Measurements from ENCODE around the gene VAT1L.

DNA sequence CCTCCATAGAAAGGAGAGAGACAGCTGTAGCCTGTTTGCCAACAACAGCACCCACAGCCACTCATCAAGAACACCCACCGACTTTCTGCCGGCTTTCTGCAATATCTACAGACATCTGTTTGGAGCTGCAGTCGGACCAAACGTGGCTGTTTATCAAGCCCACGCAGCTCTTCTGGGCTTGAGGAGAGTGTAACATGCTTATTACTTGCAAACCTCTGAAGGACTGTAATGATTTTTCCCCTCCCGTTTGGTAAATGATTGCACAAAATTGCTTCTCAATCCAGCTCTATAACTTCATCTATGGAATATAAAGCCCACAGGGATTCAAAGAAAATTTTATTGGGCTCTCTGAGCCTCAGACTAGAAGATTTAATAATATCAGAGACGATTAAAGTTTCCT, 100.5 kb downstream of the VAT1L start:
- TF ChIP-seq POLR2AphosphoS5 (IDR thresholded peaks at IDR 0.05; ENCODE audit: low read depth, low read length): no peak
- TF ChIP-seq POLR2A (IDR thresholded peaks at IDR 0.05; ENCODE audit: low read depth, low read length): no peak

All from GM12891 (cell line).